CD4-positive, alpha-beta T cell (primary cell): ENCODE data around the gene PKN2. TPM values are rescaled to one million over a fixed set of nuclear protein-coding genes. Genes with fewer than 3 reads are reported as not detected.

ENCODE experiments used
- ATAC-seq: fragments of 200-7000 bp; cut with Tn5 transposase; one replicate; pipeline ENCODE4 v1.10.0; 2022; ENCODE audit warnings: mild to moderate bottlenecking; ENCODE audit not compliant: poor library complexity
- CTCF ChIA-PET: fragments of 350-600 bp; sonication (Branson Sonifier 250); formaldehyde crosslinking; loops from one replicate; lab custom pipeline; 2021; ENCODE audit warnings: antibody characterized with exemption, inconsistent platforms; lab: Charles Lee
- POLR2A ChIA-PET: fragments of 350-600 bp; sonication (Branson Sonifier 250); formaldehyde crosslinking; loops from one replicate; lab custom pipeline; 2021; ENCODE audit warnings: antibody characterized with exemption, inconsistent platforms; lab: Charles Lee
- DNase-seq, 14 experiments: peaks; one replicate each; pipeline ENCODE4 v3.0.0-alpha.2; 2013 to 2020; ENCODE audit warnings: mixed read lengths in 2 of 14
- H3K27ac ChIP-seq, 2 donors: one replicate each; pipeline versions ENCODE4 v1.5.1 to v1.7.0; 2013; ENCODE audit warnings: low read length in 2 of 2, low read depth in 1 of 2, mild to moderate bottlenecking in 1 of 2
- H3K27me3 ChIP-seq, 2 experiments: 1 replicate in 1 of 2; 2 replicates in 1 of 2; pipeline versions ENCODE4 v1.6.1 to v1.7.0; 2013; ENCODE audit warnings: low read length in 2 of 2, control low read depth in 1 of 2, mild to moderate bottlenecking in 1 of 2, moderate library complexity in 1 of 2; ENCODE audit not compliant: insufficient read depth in 2 of 2, control insufficient read depth in 1 of 2
- H3K36me3 ChIP-seq: one replicate; pipeline ENCODE4 v1.6.1; 2013; ENCODE audit warnings: low read length, control low read depth; ENCODE audit not compliant: insufficient read depth
- H3K4me1 ChIP-seq: one replicate; pipeline ENCODE4 v1.6.1; 2013; ENCODE audit warnings: low read length, control low read depth; ENCODE audit not compliant: insufficient read depth
- H3K4me3 ChIP-seq: one replicate; pipeline ENCODE4 v1.5.1; 2013; ENCODE audit warnings: mild to moderate bottlenecking, low read length, moderate library complexity
- H3K9me3 ChIP-seq, 2 experiments: 1 replicate in 1 of 2; 2 replicates in 1 of 2; pipeline versions ENCODE4 v1.6.1 to v1.7.0; 2013; ENCODE audit warnings: low read length in 2 of 2, mild to moderate bottlenecking in 2 of 2, control low read depth in 1 of 2, moderate library complexity in 1 of 2; ENCODE audit not compliant: control insufficient read depth in 1 of 2, insufficient read depth in 1 of 2
- H3K27ac Mint-ChIP-seq: one replicate; pipeline ENCODE4 v1.8.0; 2020; ENCODE audit warnings: mixed read lengths
- H3K27me3 Mint-ChIP-seq: one replicate; pipeline ENCODE4 v1.8.0; 2021; ENCODE audit warnings: mixed read lengths
- H3K36me3 Mint-ChIP-seq: one replicate; pipeline ENCODE4 v1.8.0; 2021; ENCODE audit warnings: low read depth, mixed read lengths
- H3K4me1 Mint-ChIP-seq: one replicate; pipeline ENCODE4 v1.8.0; 2021; ENCODE audit warnings: low read depth, mixed read lengths
- H3K4me3 Mint-ChIP-seq: one replicate; pipeline ENCODE4 v1.8.0; 2020; ENCODE audit warnings: mild to moderate bottlenecking, mixed read lengths
- H3K9me3 Mint-ChIP-seq: one replicate; pipeline ENCODE4 v1.8.0; 2020; ENCODE audit warnings: mixed read lengths
- CTCF ChIP-seq: fragments of 200-600 bp; IDR thresholded peaks from one replicate; pipeline ENCODE4 v1.8.0; 2022; ENCODE audit warnings: antibody characterized with exemption, mild to moderate bottlenecking
- intact Hi-C, 2 experiments: fragments of 100-400 bp; cut with DNase I in 1 of 2; cut with micrococcal nuclease in 1 of 2; formaldehyde crosslinking; loops; one replicate each; pipeline versions ENCODE4 v1.15.1 to v1.9.0; 2023 to 2025; cut with DNase I, micrococcal nuclease
- total RNA-seq, 174 experiments: library from RNA in 2 of 174; stranded (reverse) in 2 of 174; gene quantifications; one replicate each; pipeline ENCODE4 v1.2.3 and lab custom pipeline; 2021 to 2026

PKN2 gene
- total RNA-seq, 2 experiments from 2014 or later, result 38.8 to 41.4 TPM

GRCh38 chr1:88779880-88780279 is 95.8 kb downstream of the PKN2 start:
- no peaks in the 10 kb centered on the region for H3K27me3 Mint-ChIP-seq
- Histone ChIP-seq H3K36me3 (peaks cover 36% of the 10 kb centered on the region), H3K27ac (no peak overlapping the region), H3K27me3 (no peaks in the 10 kb centered on the region), H3K4me1 (no peaks in the 10 kb centered on the region), H3K9me3 (no peaks in the 10 kb centered on the region), H3K4me3 (no peak overlapping the region)
- H3K36me3 Mint-ChIP-seq, result peaks cover 67% of the 10 kb centered on the region
- H3K27ac Mint-ChIP-seq, result no peak overlapping the region
- no peak for TF ChIP-seq CTCF
- H3K4me1 Mint-ChIP-seq, result no peaks in the 10 kb centered on the region
- ChIA-PET CTCF (no interaction called here), POLR2A (no interaction called here)
- no peak for ATAC-seq
- no peak for DNase-seq
- no peak overlapping the region for H3K4me3 Mint-ChIP-seq
- H3K9me3 Mint-ChIP-seq, result no peaks in the 10 kb centered on the region
- intact Hi-C loops, result no loop called here

GRCh38 chr1:88780485-88780884 is 96.4 kb downstream of the PKN2 start:
- H3K4me3 Mint-ChIP-seq, result no peak overlapping the region
- CTCF ChIA-PET, result interaction anchor here (0.5 kb wide), 1 partner anchor 124 kb away, joined by 4 read pairs; no protein-coding TSS in a partner anchor
- Histone ChIP-seq H3K4me3 (no peak overlapping the region), H3K27ac (no peak overlapping the region), H3K36me3 (peaks cover 36% of the 10 kb centered on the region), H3K27me3 (no peaks in the 10 kb centered on the region), H3K9me3 (no peaks in the 10 kb centered on the region), H3K4me1 (no peaks in the 10 kb centered on the region)
- ATAC-seq, result no peak
- H3K9me3 Mint-ChIP-seq, result no peaks in the 10 kb centered on the region
- no peak overlapping the region for H3K27ac Mint-ChIP-seq
- POLR2A ChIA-PET, result no interaction called here
- no peak for DNase-seq
- no peaks in the 10 kb centered on the region for H3K4me1 Mint-ChIP-seq
- TF ChIP-seq CTCF, result no peak
- peaks cover 67% of the 10 kb centered on the region for H3K36me3 Mint-ChIP-seq
- intact Hi-C loops, result no loop called here
- no peaks in the 10 kb centered on the region for H3K27me3 Mint-ChIP-seq

GRCh38 chr1:88783145-88783544 is 99.1 kb downstream of the PKN2 start:
- DNase-seq (no peak), ATAC-seq (no peak)
- Histone ChIP-seq H3K4me3 (no peak overlapping the region), H3K4me1 (no peaks in the 10 kb centered on the region), H3K9me3 (no peaks in the 10 kb centered on the region), H3K36me3 (peaks cover 40% of the 10 kb centered on the region), H3K27me3 (no peaks in the 10 kb centered on the region), H3K27ac (no peak overlapping the region)
- POLR2A ChIA-PET, result interaction anchor here (0.6 kb wide), 1 partner anchor 9 kb away, joined by 4 read pairs; no protein-coding TSS in a partner anchor
- CTCF ChIA-PET, result no interaction called here
- H3K4me3 Mint-ChIP-seq, result no peak overlapping the region
- no peaks in the 10 kb centered on the region for H3K9me3 Mint-ChIP-seq
- intact Hi-C loops, result no loop called here
- peaks cover 54% of the 10 kb centered on the region for H3K36me3 Mint-ChIP-seq
- TF ChIP-seq CTCF, result no peak
- no peak overlapping the region for H3K27ac Mint-ChIP-seq
- peaks cover 4% of the 10 kb centered on the region for H3K4me1 Mint-ChIP-seq
- H3K27me3 Mint-ChIP-seq, result no peaks in the 10 kb centered on the region
